ENCODE results near the gene CREB3L1.
"Not testable (repeated sequence)": the region's sequence is repeated elsewhere in the genome, so short reads cannot be mapped to it uniquely, and the experiment has no call there.

Gene CREB3L1

DNA sequence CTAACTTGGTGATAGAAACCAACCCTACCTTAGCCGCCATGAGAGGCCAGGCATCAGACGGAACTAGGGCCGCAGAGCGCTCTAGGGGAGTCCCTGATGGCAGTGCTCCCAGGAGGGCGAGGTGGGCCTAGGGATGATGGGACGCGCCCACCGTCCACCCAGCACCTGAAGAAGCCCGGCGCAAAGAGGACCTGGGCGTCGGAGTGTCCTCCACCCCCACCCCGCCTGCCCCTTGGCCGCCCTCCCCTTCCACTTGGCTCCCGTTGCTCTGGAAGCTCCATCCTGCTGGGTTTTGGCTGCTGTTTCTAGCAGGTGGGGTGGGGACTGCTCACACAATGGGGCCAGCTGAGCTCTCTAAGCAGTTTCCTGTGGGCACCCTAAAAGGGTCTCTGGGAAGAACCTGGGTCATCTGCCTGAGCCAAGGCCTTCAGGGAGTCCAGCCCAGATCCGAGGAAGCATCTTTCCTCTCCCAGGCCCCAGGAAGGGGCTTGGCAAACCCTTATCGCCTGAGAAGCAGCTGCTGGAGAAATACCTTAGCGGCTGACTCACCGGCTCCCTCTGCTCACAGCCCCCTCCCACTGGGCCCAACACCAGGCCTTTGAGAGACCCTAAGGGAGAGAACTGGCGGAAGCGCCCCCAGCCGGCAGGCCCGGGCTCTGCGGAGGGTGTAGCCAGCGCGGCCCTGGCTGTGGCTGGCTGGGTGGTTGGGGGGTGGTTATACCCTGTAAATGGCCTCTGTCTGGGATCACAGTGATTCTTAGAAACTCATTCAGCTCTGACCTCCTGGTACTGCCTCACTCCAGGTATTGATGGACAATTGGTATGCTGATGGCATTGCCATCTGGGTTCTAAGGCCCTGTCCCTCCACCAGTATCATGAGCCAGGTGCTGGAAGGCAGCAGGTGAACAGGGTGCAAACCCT lies 19.3 kb downstream of the CREB3L1 start:
- H3K27ac ChIP-seq: no peak overlapping the region
- H3K4me3 ChIP-seq (ENCODE audit: low read depth, low read length): no peak overlapping the region
- H3K36me3 ChIP-seq: no peaks in the 10 kb centered on the region
- peak; percentile 53 for DNase-seq
- TF ChIP-seq, protein P1, sequence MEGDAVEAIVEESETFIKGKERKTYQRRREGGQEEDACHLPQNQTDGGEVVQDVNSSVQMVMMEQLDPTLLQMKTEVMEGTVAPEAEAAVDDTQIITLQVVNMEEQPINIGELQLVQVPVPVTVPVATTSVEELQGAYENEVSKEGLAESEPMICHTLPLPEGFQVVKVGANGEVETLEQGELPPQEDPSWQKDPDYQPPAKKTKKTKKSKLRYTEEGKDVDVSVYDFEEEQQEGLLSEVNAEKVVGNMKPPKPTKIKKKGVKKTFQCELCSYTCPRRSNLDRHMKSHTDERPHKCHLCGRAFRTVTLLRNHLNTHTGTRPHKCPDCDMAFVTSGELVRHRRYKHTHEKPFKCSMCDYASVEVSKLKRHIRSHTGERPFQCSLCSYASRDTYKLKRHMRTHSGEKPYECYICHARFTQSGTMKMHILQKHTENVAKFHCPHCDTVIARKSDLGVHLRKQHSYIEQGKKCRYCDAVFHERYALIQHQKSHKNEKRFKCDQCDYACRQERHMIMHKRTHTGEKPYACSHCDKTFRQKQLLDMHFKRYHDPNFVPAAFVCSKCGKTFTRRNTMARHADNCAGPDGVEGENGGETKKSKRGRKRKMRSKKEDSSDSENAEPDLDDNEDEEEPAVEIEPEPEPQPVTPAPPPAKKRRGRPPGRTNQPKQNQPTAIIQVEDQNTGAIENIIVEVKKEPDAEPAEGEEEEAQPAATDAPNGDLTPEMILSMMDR (IDR thresholded peaks at IDR 0.05; ENCODE audit: low read depth, low read length): peak; percentile 43
- H3K27me3 ChIP-seq (ENCODE audit: insufficient read depth, low read depth, severe bottlenecking): no peaks in the 10 kb centered on the region
- no peaks in the 10 kb centered on the region for H3K9me3 ChIP-seq (ENCODE audit: severe bottlenecking)

DNA sequence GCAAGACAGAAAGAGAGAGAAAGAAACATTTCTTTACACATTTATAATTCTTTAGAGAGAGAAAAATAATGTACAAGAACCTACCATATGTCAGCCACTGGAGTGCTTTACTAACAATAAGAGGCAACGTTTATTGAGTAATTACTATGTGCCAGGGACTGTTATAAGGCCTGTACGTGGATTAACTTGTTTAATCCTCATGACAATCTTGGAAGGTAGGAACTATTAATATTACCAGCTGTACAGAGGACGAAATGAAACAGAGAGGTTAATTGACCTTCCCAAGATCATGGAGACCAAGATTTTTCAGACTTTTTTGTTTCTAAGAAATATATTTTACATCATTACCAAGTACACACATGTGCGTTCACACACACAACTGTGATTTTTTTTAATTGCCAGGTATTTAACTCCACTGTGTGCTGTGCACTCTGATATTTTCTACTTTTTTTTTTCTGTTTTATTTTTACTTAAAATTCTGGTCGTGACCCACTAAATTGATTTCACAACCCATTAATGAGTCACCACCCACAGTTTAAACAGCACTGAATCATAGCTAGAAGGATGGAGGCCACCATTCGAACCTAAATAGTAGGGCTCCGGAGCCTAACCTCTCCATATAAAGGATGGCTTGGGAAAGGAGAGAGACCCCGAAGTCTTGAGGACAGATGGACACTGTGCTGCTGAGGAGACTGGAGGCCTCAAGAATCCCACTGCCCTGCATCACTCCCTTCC lies 21.4 kb downstream of the CREB3L1 start:
- H3K27ac ChIP-seq: no peak overlapping the region
- H3K4me3 ChIP-seq (ENCODE audit: low read depth, low read length): no peak overlapping the region
- H3K27me3 ChIP-seq (ENCODE audit: insufficient read depth, low read depth, severe bottlenecking): no peaks in the 10 kb centered on the region
- no peak for DNase-seq
- no peaks in the 10 kb centered on the region for H3K9me3 ChIP-seq (ENCODE audit: severe bottlenecking)
- H3K36me3 ChIP-seq: no peaks in the 10 kb centered on the region
- TF ChIP-seq, protein P1 (IDR thresholded peaks at IDR 0.05; ENCODE audit: low read depth, low read length): no peak

DNA sequence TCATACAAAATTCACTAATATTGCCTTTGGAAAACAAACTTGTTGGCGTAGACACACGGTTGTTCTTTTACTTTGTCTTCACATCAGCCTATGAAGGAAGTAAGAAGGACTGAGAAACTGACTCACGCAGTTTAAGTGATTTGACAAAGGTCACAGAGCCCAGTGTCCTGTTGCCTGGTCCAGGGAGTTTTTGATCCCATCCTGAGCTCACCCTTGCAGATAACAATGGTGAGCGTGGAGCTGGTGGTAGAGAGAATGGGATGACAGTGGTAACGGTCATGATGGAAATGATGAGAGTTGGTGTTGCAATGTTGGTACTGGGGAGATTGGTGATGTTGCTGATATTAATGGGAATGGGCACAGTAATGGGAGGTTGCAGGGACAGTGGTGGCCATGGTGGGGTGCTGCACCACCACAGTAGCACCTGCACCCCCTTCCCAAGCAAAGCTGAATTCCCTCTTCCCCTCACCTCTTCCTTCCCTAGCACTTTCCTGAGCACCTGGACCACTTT lies 22.0 kb downstream of the CREB3L1 start:
- Histone ChIP-seq H3K27ac (no peak overlapping the region), H3K27me3 (ENCODE audit: insufficient read depth, low read depth, severe bottlenecking) (no peaks in the 10 kb centered on the region), H3K9me3 (ENCODE audit: severe bottlenecking) (no peaks in the 10 kb centered on the region), H3K36me3 (no peaks in the 10 kb centered on the region), H3K4me3 (ENCODE audit: low read depth, low read length) (no peak overlapping the region)
- TF ChIP-seq, protein P1 (IDR thresholded peaks at IDR 0.05; ENCODE audit: low read depth, low read length): peak; percentile 48; the same call in 1 of the 2 replicates
- no peak for DNase-seq

DNA sequence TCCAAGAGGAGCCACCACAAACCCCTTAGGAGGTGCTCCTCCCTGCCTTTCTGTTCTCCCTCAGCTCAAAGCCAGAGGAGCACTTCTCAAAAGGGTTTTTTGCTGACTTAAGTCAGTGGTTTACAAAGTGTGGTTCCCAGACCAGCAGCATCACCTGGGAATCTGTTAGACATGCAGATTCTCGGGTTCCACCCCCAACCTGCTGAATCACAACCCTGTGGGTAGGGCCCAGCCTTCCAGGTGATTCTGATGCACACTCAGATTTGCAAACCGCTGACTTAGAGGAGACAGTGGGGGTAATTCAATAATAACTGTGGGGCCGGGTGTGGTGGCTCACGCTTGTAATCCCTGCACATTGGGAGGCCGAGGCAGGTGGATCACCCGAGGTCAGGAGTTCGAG lies 22.8 kb downstream of the CREB3L1 start:
- H3K9me3 ChIP-seq (ENCODE audit: severe bottlenecking): no peaks in the 10 kb centered on the region
- H3K36me3 ChIP-seq: no peaks in the 10 kb centered on the region
- no peaks in the 10 kb centered on the region for H3K27me3 ChIP-seq (ENCODE audit: insufficient read depth, low read depth, severe bottlenecking)
- TF ChIP-seq, protein P1 (IDR thresholded peaks at IDR 0.05; ENCODE audit: low read depth, low read length): no peak
- H3K27ac ChIP-seq: no peak overlapping the region
- no peak overlapping the region for H3K4me3 ChIP-seq (ENCODE audit: low read depth, low read length)
- DNase-seq: no peak

DNA sequence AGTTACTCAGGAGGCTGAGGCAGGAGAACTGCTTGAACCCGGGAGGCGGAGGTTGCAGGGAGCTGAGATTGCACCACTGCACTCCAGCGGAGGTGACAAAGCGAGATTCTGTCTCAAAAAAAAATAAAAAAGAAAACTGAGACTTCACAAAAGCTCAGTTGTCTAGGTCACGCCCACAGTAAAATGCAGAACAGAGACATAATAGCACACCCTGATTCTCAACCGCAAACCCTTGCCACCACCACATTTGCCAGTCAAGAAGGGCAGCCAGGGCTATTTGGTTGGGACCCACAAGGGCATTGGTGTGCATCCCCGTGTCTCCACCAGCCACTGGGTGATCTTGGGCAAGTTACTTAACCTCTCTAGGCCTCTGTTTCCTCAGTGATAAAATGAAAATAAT lies 25.4 kb downstream of the CREB3L1 start:
- TF ChIP-seq, protein P1 (IDR thresholded peaks at IDR 0.05; ENCODE audit: low read depth, low read length): no peak
- H3K27me3 ChIP-seq (ENCODE audit: insufficient read depth, low read depth, severe bottlenecking): no peaks in the 10 kb centered on the region
- H3K27ac ChIP-seq: no peak overlapping the region
- H3K36me3 ChIP-seq: no peaks in the 10 kb centered on the region
- H3K4me3 ChIP-seq (ENCODE audit: low read depth, low read length): no peak overlapping the region
- H3K9me3 ChIP-seq (ENCODE audit: severe bottlenecking): no peaks in the 10 kb centered on the region
- no peak for DNase-seq

DNA sequence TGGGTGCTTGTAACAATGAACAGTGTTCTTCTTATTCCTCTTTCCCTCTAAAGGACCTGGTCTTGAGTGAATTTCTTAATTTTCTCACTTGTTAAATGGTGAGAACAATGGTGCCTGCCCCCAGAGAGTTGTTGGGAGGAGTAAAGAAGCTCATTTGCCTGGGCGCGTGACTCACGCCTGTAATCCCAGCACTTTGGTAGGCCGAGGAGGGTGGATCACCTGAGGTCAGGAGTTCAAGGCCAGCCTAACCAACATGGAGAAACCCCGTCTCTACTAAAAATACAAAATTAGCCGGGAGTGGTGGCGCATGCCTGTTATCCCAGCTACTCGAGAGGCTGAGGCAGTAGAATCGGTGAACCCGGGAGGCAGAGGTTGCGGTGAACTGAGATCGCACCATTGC lies 26.6 kb downstream of the CREB3L1 start:
- H3K9me3 ChIP-seq (ENCODE audit: severe bottlenecking); DNase-seq; H3K36me3 ChIP-seq; H3K27me3 ChIP-seq (ENCODE audit: insufficient read depth, low read depth, severe bottlenecking); H3K4me3 ChIP-seq (ENCODE audit: low read depth, low read length); H3K27ac ChIP-seq: not testable (repeated sequence)
